LoVo (cell line): ENCODE data around the gene SRSF7.
"Not testable (repeated sequence)": the region's sequence is repeated elsewhere in the genome, so short reads cannot be mapped to it uniquely, and the experiment has no call there.

ENCODE experiments used
- DNase-seq: peaks from one replicate; pipeline ENCODE4 v3.0.0-alpha.2; 2016; ENCODE audit warnings: low spot score

Gene SRSF7

DNA sequence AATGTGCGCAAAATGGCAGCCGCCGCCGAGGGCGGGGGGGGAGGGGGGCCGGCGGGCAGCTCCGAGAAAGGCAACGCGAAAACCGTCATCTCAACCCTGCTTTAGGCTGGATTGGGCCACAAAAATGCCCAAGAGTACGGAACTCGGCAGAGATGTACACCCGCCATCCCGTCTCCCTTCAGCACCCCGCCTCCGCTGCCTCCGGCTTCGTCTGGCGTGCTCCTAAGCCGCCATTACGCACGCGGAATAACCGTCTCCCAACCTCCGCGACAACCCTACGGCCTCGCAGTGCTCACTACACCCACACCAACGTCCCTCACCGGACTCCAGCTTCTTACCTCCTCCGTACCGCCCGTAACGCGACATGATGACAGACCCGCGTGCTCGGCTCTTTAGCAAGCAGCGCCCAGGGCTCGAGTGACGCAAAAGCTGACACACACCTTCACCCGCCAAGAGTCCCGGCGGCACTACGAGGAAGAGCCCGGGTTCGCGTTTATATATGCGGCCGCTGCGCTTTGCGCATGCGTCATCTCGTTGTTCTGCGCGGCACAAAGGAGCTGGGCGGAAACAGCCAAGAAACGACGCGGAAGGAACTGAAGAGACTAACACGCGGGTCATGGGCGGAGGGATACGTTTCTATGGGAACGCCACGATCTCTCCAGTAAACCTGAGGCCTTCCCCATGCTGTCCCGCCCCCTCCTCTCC is at the start of gene SRSF7:
Gene SRSF7 (minus strand): TSS at position 471 of the 705 bp plus-strand sequence. CDS start 105 bp downstream, at position 366.
- DNase-seq = peak; percentile 96

DNA sequence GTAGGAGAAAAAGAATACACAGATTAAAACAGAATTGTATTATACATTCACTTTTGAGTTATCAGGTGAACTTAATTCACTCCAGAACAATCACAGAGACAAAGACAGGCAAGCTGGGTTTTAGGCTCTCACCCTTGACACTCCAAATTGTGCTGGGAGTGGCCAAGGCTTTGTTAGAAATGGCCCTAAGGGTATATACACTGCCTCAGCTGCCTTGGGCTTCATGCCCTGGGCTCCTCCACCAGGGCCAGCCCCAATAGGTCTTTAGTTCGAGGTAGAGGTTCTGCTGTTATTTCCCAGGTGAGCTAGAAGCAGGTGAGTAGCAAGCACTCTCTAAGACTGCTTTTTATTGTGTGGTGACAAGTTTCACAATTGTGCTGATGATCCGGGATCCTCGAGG is 46.8 kb upstream of the SRSF7 start:
- DNase-seq = no peak

GRCh38 chr2:38797250-38797676 is 46.1 kb upstream of the SRSF7 start:
- DNase-seq = peak; percentile 36

- not testable (repeated sequence) for DNase-seq
Observed at GRCh38 chr2:38795016-38795415, 43.9 kb upstream of the SRSF7 start.

DNA sequence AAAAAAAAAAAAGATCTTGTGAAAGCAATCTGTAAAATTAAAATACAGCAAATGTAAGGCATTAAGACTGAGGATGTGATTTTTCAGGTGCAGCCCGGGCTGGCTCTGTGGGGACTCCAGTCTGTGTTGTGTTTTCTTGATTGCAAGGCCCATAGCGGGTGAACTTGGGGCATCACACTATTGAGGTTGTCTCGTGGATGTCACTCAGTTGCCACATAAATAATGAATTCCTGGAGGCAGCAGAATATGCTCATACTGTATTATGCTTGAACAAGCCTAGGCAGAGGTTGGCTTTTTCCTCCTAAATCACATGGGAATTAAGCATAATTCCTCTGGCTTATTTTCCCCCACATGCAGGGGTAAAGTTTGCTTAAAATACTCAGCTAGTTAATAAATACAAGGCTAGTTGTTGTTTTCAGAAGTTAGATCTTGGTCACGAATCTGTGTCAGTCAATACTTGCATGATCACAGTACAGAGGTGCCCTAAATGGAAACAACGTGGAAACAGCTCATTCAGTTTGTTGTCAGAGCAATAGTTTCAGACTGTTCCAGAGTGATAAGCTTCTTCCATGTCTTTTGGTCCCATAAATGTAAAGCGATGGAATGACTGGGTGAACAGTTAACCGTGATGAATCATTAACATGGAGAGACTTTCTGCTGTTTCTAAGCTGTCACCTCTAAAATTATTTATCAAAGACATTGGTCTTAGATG is 43.2 kb upstream of the SRSF7 start:
- DNase-seq = no peak

DNA sequence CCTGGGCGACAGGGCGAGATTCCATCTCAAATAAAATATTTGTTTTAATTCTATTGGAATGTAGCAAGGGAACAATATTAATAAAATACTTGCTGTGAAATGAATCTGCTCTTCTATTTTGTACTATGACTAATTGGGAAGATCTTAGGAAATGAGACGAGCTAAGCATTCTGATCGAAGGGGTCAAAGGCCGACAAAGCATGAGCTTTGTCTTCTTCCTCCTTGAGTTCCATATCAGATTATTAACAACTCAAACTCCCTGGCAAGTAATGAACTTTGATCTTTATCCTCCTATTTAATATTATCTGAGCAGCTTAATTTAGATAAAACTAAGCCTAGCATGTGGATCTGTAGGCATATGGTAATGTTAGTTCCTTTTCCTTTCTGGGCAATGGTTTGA is 42.4 kb upstream of the SRSF7 start:
- DNase-seq = no peak

DNA sequence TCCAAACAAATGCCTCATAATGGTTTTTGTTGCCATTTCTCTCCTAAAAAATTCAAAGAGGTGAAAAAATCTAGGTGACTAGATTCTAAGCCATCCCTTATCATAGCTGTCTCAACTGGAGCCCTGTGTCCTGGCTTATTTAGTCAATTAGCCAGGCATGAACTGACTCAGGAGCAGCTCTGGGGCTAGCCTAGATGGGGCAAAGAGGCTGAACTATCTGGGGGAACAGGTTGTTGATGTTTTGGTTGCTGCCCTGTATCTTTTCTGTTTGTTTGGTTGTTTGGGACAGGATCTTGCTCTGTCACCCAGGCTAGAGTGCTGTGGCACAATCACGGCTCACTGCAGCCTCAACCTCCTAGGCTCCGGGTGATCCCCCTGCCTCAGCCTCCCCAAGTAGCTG is 41.6 kb upstream of the SRSF7 start:
- no peak for DNase-seq

GRCh38 chr2:38792321-38792720 is 41.2 kb upstream of the SRSF7 start:
- not testable (repeated sequence) for DNase-seq

GRCh38 chr2:38791744-38792143 is 40.6 kb upstream of the SRSF7 start:
- DNase-seq = no peak

- no peak for DNase-seq
Observed at GRCh38 chr2:38789691-38790090, 38.5 kb upstream of the SRSF7 start.

DNA sequence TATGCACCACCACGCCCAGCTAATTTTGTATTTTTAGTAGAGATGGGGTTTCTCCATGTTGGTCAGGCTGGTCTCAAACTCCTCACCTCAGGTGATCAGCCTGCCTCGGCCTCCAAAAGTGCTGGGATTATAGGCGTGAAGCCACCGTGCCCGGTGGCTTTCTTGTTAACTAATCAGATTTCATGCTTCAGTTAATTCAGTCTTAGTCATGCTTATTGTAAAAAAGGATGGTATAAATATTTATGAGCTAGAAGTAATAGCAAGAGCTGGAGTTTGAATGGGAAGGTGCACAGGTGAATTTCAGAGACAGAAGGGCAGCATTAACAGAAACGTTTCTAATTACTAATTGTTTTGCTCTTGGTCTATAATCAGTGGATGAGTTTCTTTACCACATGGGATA is 37.1 kb upstream of the SRSF7 start:
- DNase-seq = no peak

GRCh38 chr2:38783586-38783985 is 32.4 kb upstream of the SRSF7 start:
- DNase-seq = no peak

- no peak for DNase-seq
Observed at GRCh38 chr2:38778687-38779082, 27.5 kb upstream of the SRSF7 start.

- no peak for DNase-seq
Observed at GRCh38 chr2:38776531-38776930, 25.4 kb upstream of the SRSF7 start.

DNA sequence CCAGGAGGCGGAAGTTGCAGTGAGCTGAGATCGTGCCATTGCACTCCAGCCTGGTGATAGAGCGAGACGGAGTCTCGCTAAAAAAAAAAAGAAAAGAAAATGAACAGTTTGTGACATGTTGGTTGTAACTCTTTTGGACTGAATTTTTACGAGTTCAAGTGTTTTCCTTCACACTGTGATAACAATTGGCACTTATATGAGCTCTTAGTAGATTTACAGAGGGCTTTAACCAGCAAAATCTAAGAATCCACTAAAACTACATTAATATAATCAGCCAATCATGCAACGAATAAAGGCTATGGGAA is 24.7 kb upstream of the SRSF7 start:
- no peak for DNase-seq

GRCh38 chr2:38775097-38775920 is 24.1 kb upstream of the SRSF7 start:
- no peak for DNase-seq

GRCh38 chr2:38771632-38772031 is 20.5 kb upstream of the SRSF7 start:
- no peak for DNase-seq

GRCh38 chr2:38765551-38765950 is 14.4 kb upstream of the SRSF7 start:
- DNase-seq = no peak

DNA sequence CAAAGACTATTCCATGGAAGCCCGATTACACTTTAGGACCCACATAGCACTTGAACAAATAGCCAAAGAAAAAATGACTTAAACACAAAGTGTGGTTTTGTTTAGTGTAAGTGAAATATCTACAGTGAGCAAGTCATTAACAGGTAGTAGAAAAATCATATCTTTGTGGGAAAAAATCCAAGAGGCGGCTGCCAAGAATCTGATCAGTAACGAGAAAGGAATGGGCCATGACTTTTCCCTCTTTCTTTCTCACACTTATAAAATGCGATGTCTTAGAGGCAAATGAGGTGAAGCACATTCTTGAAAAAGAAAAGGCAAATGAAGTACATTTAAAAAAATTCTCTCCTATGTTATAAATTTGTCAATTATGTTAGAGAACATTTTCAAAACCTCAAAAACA is 14.0 kb upstream of the SRSF7 start:
- DNase-seq = no peak

- no peak for DNase-seq
Observed at GRCh38 chr2:38763728-38764127, 12.6 kb upstream of the SRSF7 start.

DNA sequence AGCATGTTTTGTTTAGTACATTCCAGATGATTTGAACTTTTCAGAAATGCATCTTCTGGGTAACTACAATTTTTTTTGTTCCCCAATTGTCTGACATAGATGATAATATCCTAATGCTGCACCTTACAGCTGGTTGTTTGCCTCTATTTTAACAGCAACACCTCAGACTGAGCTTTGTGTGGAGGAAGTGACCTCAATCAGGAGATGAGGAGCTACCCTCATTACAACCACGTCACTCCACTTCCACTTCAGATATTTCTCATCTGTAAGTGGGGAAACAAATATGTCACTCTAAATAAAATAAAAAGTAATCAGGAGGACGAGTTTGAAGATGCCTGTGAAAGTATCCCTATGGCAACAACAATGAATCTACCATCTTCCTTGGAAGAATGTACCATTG is 12.1 kb upstream of the SRSF7 start:
- DNase-seq = no peak

DNA sequence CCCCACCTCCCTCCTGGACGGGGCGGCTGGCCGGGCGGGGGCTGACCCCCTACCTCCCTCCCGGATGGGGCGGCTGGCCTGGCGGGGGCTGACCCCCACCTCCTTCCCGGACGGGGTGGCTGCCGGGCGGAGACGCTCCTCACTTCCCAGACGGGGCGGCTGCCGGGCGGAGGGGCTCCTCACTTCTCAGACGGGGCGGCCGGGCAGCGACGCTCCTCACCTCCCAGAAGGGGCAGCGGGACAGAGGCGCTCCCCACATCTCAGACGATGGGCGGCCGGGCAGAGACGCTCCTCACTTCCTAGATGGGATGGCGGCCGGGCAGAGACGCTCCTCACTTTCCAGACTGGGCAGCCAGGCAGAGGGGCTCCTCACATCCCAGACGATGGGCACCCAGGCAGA is 4.7 kb upstream of the SRSF7 start:
- not testable (repeated sequence) for DNase-seq

- no peak for DNase-seq
Observed at GRCh38 chr2:38754506-38754905, 3.3 kb upstream of the SRSF7 start.
